GM12864 (cell line): Measurements from ENCODE around the gene ADH4.

ENCODE experiments used
- DNase-seq: peaks from one replicate; pipeline ENCODE4 v3.0.0-alpha.2; 2011; ENCODE audit warnings: low read depth
- H3K4me3 ChIP-seq: 2 replicates; pipeline ENCODE4 v1.5.1; 2011; ENCODE audit warnings: mild to moderate bottlenecking, low read depth, low read length, control low read depth
- TF ChIP-seq, protein P1 (sequence below): IDR thresholded peaks from 2 replicates; pipeline ENCODE4 v1.5.1; 2011; ENCODE audit warnings: low read depth, mild to moderate bottlenecking, moderate library complexity, low read length, control low read depth, inconsistent platforms; ENCODE audit errors: missing control alignments

Gene ADH4

GRCh38 chr4:99154658-99155342, 10.7 kb upstream of the ADH4 start:
- no peak overlapping the region for H3K4me3 ChIP-seq
- TF ChIP-seq, protein P1, sequence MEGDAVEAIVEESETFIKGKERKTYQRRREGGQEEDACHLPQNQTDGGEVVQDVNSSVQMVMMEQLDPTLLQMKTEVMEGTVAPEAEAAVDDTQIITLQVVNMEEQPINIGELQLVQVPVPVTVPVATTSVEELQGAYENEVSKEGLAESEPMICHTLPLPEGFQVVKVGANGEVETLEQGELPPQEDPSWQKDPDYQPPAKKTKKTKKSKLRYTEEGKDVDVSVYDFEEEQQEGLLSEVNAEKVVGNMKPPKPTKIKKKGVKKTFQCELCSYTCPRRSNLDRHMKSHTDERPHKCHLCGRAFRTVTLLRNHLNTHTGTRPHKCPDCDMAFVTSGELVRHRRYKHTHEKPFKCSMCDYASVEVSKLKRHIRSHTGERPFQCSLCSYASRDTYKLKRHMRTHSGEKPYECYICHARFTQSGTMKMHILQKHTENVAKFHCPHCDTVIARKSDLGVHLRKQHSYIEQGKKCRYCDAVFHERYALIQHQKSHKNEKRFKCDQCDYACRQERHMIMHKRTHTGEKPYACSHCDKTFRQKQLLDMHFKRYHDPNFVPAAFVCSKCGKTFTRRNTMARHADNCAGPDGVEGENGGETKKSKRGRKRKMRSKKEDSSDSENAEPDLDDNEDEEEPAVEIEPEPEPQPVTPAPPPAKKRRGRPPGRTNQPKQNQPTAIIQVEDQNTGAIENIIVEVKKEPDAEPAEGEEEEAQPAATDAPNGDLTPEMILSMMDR: no peak
- no peak for DNase-seq

- TF ChIP-seq, protein P1: no peak
- no peak overlapping the region for H3K4me3 ChIP-seq
- no peak for DNase-seq
Observed at GRCh38 chr4:99151995-99152394, 7.9 kb upstream of the ADH4 start.

DNA sequence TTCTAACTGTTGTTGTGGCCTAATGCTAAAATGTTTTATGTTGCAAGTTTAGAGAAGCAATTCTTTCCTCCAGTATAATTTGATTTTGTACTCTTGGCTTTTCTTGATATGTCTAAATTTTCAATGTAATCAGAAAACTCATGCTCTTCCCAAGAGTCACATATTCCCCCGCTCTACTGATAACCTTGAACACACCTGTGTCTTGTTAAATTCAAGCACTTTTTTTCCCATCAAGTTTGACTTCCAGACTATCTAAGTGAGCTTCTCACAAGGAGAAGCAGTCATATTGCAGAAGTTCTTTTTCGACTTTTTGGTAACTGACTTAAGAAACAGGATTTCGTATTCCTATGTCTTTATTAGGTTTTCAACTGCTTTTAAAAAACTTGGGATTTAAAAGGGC, 7.4 kb upstream of the ADH4 start:
- DNase-seq: no peak
- no peak overlapping the region for H3K4me3 ChIP-seq
- TF ChIP-seq, protein P1: no peak

DNA sequence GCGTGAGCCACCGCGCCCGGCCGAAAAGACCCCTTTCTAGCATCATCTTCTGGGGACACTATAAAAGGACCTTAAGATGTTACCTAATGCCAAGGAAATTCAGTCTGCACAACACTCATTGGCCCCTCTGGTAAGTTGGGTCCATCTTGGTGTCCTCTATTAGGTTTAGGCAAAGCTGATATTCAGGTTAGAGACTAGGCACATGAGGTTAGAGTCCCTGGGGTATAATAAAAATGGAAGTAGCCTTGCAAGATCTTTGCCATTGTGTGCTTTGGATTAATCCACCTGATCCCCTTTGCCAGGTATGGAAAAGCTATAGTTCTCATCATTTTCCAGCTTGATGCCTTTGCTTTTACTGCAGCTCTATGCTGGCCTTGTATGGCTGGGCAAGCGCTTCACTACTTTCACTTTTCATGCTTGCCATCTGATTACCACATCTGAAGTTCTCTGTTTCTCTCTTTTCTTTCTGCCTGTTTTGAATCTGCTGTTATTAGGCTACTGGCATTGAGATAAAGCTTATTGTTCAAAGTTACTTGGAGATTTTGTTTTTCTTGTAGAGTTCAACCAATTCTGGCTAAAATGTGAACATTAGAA, 5.4 kb upstream of the ADH4 start:
- no peak overlapping the region for H3K4me3 ChIP-seq
- TF ChIP-seq, protein P1: no peak

GRCh38 chr4:99148550-99148949, 4.5 kb upstream of the ADH4 start:
- DNase-seq: no peak
- H3K4me3 ChIP-seq: no peak overlapping the region
- TF ChIP-seq, protein P1: no peak

More for the DNA sequence above, 5.4 kb upstream of the ADH4 start:
- no peak for DNase-seq

DNA sequence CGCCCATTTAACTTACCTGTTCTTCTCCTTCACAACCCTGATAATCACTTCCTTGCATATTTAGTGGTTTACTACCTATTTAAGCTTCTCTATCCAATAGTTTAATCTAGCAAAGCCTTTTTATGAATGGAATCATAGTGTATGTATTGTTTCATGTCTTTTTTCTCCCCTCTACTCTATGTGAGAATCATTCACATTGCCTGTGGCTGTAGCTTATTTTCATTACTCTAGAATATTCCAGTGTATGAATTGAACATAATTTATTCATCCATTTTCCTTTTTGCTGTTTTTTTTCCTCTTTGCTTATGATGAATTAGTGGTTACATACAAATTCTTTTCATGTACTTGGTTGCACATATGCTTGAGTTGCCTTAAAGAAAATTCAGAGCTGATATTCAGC, 490 bp upstream of the ADH4 start:
- TF ChIP-seq, protein P1: no peak
- no peak overlapping the region for H3K4me3 ChIP-seq
- no peak for DNase-seq

DNA sequence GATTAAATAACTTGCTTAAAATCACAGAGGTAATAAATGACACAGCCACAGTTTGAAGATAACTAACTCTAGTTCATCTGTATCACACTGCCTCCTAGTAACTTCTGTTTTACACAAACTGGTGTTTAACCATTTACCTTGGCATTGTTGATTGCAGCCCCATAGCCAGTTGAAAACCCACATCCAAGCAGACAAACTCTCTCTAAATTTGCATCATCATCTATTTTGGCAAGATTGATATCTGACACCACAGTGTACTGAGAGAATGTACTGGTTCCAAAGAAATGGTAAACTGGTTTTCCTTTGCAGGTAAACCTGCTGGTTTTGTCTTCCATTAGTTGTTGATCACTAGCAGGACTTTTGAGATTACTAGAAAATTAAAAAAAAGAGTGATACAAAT, 7.8 kb downstream of the ADH4 start:
- H3K4me3 ChIP-seq: no peak overlapping the region
- TF ChIP-seq, protein P1: no peak
- DNase-seq: no peak
